HG03095 (cell line): ENCODE data around the gene RAI1.

ENCODE experiments used
- ATAC-seq: cut with Tn5 transposase; IDR thresholded peaks from one replicate; pipeline ENCODE4 v1.9.1; 2021; ENCODE audit warnings: moderate library complexity; ENCODE audit not compliant: unreplicated experiment

Gene RAI1

DNA sequence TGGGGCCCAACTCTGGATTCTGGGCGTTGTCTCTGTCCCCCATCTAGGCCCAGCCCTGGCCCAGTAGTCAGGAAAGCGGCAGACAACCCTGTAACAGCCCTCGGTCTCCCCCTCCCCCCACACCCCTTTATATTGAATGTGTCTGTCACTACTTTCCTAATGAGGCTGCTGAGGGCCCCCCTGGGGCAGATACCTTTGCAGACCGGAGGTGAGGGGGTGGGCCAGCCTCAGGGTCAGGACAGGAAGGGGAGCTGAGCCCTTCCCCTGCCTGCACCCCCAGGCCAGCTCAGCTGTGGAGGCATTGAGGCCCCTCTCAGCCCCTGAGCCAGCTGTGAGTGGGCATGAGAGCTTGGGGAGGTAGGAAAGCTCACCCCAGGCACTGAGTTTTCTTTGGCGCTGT, 17.1 kb downstream of the RAI1 start:
- no peak for ATAC-seq

DNA sequence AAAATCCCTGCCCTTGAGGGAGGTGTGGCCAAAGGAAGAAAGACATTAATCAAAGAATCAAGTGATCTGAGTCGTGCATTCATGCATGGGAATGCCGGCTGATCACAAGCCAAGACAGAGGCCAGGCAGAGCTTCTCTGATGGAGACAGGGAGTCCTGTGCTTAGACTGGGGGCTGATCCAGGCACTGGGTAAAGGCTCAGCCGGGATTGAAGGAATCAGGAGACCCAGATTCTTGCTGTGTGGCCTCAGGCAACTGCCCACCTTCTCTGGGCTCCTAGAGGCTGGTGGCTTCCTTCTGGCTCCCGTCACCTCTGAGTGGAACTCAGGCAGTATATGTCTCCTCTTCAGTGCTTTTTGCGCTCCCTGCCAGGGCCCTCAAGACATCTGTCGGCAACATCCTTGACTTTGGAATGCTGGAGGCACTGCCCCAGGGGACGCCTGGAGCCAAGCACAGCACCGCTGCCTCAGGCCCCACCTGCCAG, 17.7 kb downstream of the RAI1 start:
- no peak for ATAC-seq

DNA sequence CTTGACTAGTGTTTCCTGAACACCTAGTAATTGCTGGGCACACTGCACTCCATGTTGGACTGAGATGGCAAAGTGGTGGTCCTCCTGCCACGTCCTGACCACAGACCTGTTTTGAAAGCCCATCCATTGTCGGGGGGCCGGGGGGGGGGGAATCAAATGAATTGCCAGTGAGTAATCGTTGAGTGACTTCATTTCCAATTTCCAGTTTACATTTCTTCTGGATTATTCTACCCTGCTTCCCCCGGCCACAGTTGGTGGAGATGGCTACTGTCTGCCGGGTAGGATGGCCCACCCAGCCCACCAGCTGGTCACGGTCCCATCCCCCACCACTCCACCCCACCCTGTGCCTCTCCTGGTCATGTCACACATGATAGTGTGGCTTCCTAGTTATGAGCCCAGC, 18.2 kb downstream of the RAI1 start:
- ATAC-seq, result no peak

DNA sequence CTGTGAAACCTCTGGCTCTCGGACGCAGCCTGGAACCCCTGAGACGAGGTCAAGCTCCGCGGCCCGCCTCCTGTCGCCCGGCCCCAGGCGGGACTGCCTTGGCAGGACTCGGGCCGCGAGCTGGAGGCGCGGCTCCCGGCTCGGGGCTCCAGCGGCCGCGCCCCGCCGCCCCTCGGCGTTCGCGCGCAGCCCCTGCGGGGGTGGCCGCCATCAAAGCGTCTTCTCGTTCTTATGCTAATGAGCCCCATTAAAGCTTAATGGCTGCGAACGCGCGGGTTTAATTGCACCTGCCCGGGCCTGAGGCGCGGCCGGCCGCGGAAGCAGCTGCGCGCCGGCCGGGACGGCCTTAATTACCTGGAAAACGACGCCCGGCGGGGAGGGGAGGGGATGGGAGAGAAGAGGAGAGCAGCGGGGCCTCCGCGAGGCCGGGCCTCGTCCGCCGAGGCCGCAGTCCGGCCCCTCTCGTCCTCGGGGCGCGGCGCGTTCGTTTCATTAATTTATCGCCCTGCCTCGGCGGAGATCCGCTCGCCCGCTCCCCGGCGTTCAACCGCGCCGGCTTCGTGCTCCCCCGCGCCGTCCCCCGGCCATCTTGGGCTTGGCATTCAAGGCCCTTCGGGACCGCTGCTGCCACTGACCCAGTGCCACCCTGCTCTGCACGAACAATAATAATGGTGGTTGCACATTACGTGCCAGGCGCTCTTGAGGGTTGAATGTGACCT, 19.2 kb downstream of the RAI1 start:
- ATAC-seq, result no peak

DNA sequence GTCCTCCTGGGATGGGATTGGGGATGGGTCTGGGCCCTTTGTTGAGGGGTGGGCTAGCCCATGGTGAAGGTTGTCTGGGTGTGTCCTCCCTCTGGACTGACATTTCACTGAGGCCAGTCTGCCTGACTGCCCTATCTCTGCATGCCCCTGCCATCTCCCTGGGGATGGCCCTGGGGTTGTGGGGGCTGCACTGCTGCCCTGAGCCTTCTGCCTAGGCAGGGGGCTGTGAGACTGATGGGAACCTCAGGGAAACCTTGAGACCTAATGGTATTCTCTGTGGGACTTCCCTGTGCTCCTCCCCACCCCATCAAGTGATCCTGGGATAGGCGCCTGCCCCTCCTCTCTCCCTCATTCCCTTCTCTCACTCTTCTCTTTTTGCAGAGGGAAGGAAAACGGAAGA, 19.9 kb downstream of the RAI1 start:
- ATAC-seq, result no peak

DNA sequence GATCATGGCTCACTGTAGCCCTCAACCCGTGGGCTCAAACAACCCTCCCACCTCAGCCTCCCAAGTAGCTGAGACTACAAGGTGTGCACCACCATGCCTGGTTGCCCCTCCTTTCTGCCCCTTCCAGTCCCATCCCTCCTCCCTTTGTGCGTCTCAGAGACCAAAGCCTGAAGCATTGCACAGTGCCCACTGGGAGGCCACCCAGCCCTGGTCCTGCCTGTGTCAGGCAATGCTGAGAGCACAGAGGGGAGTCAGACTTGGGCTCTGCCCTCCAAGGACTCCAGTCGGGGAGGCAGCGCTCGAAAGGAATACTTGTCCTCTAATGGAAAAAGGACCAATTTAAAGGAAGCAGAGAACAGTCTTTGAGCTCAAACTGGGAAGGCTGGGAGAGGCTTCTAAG, 20.4 kb downstream of the RAI1 start:
- ATAC-seq, result no peak

DNA sequence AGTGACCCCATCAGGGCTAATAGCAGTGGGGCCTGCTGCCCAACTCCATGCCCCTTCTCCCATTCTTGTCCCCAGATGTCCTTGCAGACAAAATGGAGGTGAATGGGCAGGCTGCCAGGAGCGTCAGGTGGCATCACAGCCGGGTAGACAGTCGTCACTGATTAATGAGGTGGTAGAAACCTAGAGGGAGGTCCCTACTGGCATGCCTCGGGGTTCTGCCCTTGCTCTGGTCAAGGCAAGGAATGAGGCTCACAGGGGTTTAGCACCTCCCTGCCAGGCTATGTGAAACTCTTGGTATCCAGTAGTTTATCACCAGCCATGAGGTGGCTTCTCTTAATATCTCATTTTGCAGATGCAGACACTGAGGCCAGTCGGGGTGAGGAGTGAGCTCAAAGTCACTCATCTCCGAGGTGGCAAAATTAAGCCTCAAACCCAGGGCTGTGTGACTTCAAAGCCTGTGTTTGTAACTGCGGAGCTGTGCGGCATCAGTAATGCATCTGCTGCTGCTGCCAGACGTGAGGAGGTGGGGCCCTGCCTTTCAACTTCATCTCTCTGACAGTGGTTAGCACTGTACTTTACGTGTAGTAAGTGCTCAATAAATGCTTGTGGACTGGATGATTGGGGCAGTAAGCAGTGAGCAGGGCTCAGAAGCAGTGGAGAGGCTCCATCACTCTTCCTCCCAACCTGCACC, 21.3 kb downstream of the RAI1 start:
- no peak for ATAC-seq

DNA sequence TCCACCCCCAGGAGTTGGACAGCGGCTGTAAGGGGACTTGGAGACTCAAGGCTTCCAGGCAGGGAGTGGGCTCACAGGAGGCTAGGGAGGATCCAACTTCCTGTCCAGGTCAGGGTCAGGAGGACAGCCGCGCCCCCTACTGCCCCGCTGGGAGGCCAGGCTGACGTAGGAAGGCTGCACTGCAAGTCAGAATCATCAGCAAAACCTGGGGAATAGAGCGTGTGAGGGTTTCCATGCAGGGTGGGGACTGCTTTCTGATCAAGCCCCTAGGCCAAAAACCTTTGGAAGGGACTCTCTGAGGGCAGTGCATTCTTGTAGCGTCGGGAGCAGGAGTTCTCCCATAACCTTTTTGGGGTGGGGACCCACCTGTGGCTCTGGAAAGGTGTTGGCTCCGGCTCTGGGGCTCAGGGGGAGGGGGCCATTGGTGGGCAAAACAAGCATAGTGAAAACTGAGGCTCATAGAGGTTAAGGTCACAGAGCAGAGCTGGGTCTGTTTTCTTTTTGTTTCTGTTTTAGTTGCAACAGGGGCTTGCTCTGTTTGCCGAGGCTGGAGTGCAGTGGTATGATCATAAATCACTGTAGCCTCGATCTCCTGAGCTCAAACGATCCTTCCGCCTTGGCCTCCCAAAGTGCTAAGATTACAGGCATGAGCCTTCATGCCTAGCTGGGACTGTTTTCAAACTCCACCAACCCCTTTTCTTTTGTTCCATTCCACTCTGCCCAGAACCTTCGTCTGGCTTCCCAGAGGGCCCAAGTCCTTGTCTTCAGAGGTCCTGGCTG, 22.1 kb downstream of the RAI1 start:
- no peak for ATAC-seq

DNA sequence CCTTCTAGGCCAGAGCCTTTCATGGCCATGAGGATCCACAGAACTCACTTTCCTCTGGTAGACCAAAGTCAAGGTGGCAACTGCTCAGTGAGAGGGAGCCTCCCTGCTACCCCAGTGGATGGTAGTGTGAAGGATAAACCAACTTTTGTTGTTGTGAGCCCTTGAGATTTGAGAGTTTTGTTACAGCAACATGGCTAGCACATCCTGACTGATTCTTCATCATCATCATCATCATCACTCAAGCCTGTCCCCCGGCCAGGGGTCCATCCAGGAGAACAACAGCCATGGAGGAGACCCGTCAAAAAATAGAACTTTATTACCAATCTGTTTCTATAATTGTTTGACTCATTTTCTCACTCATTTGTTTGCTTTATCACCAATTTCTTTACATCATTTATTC, 23.7 kb downstream of the RAI1 start:
- ATAC-seq, result no peak

DNA sequence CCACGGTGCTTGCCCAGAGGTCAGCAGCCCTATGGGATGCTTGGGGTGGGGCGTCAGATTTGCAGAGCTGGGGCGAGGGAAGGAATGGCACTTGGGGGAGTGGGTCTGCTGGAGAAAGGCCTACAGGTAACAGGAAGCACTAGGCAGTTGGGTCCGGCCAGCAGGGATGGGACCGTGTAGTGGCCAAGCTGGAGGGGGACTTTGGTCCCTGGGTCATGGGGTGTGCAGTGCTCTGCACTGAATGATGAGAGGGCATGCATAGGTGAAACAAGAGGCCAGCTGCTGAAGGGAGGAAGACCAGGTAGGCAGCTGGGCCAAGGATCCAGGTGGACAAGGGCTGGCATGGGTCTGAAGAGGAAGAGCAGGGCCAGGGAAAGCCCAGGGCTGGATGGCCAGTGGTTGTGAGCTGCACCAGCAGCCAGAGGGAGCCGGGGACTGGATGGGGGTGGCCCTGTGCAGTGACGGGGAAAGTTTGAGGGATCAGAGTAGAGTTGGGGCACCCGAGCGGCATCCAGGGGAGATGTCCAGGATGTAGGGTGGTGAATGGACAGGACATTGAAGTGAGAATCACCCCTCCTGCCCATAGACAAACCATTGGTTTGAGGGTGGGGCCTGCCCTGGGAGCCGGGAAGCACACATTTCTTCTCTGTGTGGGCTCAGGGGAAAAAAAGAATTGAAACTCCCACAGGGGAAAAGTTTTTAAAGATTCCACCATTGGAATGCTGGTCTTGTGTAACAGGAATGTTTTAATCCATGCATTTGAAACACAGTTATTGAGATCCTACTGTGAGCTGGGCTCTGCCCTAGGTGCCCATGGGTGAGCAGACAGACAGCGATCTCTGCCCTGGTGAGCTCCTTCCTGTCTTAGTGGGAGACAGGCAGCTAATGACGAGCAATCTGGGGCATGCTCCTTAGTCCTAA, 25.1 kb downstream of the RAI1 start:
- ATAC-seq, result no peak

DNA sequence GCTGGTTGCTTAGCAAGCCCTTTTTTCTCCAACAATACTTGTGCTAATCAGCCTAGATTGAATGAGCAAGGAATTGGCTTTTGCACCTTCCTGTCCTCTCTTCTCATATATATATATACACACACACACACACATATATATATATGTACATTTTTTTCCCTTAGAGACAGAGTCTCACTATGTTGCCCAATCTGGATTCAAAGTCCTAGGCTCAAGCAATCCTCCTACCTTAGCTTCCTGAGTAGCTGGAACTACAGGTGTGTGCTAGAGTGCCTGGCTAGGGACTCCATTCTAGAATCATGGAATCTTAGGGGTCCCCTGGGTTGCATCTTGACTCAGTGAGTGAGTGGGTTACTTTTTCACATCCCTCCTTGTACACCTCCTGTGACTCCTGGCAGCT, 27.0 kb downstream of the RAI1 start:
- ATAC-seq, result no peak

DNA sequence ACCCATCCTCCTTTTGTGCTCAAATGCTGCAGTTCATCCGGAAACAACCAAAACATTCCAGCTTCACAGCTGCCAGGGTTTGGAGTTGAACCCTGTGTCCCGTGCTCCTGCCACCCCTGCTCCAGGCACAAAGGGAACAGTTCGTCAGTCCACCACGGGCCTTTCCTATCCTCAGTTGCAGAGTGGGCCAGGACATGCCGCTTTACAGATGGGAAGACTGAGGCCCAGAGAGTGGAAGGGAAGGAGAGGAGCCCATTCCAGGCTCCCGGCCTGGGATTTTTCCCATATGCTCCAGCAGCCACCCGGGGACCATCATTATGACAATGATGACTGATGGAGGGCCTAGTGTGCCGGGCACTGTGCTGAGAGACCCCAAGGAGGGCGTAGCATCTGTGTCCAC, 27.6 kb downstream of the RAI1 start:
- ATAC-seq, result no peak

DNA sequence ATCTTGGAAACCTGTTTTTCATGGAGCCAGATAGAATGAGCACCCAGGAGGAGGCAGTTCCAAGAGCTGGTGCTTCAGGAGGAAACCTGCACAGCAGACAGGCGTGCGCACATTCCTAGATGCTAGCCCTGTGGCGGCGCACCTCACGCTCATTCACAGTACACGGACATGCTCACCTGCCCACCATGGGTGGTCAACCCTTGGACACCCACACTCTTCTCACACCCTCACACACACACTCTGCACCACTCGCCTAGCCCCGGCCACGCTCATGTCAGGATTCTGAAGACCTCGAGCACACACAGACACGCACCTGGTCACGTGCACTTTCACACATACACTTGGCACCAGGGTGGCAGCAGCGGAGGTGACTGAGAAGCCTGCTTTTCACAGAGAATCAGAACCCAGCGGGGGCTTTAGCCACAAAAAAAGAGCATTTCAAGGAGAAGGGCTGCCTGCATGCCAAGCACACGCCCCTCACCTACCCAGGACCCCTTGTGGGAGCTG, 28.6 kb downstream of the RAI1 start:
- no peak for ATAC-seq

DNA sequence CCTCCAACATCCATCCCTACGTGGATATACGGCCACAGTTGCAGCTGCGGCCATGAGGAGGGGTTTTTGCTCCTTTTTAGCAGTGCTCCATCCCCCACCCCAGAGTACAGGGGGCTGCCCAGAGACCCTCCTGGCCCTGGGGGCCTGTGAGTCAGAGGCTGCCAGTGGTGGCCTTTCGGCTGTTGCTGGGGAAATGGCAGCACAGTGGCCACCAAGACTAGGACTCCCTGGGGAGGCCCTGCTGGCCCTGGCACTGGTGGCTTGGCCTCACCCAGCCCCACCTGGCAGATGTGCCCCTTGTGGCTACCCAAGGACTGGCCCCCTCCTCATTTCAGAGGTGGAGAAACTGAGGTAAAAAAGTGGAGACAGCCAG, 29.1 kb downstream of the RAI1 start:
- ATAC-seq, result no peak

DNA sequence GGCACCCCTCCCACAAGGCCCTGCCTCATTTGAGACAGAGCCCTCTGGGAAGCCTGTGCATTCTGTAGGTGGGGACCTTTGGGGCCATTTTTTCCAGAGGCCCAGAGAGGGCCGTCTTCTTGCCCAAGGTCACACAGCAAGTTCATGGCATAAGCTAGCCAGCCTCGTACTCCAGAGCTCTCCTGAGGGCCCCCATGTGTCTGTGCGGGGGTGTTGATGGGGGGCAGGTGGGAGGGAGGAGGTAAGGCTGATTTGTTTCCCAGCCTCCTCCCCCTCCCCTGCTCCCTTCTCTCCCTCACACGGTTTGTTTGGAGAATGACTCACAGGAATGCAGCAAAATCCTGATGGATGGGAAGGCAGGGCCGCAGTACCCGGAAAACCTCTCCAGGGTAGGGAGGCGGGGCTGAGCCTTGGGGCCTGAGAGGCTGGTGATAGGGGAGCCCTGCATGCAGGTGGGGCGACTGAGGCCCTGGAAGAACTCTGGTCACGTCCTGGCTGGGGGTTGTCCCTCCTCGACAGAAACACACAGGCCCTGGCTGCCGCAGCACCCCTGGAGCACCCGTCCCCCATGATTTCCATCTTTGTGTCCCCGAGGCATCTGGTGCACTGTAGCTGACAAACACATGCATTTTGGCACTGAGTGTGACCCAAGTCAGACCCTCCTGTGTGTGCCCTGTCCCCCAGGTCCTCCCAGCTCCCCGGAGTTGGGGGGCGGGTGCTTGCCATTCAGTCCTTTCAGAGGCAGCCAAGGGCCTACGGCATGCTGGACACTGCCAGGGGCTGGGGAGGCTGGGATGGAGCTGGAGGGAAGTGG, 29.7 kb downstream of the RAI1 start:
- ATAC-seq, result no peak

DNA sequence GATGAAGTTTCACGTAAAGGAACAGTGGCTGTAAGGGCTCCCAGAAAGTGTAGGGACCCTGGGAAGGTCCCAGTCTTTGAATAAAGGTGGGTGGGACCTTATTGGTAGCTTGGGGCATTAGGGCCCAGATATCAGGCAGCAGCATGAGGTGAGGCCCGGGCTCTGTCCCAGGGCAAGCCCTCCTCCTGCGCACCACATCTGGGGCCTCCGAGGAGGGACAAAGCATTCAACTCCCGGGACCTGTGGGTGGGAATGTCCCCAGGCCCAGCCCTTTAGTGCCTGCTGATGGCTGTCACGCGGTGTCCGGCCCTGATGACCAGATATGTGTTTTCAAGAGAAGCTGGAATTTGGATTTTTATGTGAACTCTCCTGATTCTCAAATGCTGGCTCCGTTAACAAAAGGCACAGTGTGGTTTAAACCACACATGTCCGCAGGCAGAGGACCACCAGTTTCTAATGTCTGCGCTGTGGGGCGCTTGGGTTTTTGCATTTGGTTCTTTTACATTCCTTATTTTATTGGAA, 30.4 kb downstream of the RAI1 start:
- ATAC-seq, result no peak

DNA sequence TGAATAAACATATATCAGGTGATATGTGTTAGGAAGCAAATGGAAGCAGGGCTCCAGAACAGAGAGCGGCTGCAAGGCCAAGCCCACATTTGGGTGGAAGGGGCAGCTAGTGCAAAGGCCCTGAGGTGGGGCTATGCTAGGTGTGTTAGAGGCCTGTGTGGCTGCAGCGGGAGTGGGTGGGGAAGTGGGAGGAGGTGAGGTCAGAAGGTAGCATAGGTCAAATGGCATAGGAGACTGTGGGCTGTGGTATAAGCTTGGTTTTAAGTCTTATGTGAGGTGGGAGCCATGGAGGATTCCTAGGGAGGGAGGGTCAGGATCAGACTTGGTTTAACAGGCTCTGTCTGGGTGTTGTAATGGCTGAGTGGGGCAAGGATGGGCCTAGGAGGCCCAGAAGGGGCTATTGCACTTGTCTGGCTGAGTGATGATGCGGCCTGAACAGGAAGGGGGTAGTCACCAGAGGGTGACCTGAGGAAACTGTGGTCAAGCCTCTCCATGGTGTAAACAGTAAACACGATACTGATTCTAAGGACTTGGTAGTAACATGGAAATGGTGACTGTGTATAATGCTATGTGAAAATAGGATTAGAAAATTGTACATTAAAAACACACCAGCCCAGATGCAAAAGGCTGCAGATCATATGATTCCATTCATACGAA, 31.1 kb downstream of the RAI1 start:
- peak; percentile 80 for ATAC-seq

DNA sequence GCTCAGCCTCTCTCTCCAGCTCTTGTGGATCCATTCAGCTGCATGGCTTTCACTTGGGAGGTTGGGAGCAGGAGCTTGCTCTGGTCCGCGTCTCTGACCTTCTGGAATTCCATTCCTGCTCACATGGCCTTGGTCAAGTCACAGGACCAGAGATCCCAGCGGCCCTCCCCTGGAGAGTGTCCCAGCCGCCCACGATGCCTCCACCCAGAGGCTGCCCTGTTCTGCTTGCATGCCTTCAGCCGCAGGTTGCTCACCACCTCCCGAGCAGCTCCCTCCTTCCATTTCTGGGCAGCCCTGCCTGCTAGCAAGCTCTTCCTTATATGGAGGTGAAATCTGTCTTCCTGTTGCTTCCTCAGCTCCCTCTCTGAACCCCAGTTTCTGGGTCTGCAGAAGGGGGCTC, 32.6 kb downstream of the RAI1 start:
- no peak for ATAC-seq

DNA sequence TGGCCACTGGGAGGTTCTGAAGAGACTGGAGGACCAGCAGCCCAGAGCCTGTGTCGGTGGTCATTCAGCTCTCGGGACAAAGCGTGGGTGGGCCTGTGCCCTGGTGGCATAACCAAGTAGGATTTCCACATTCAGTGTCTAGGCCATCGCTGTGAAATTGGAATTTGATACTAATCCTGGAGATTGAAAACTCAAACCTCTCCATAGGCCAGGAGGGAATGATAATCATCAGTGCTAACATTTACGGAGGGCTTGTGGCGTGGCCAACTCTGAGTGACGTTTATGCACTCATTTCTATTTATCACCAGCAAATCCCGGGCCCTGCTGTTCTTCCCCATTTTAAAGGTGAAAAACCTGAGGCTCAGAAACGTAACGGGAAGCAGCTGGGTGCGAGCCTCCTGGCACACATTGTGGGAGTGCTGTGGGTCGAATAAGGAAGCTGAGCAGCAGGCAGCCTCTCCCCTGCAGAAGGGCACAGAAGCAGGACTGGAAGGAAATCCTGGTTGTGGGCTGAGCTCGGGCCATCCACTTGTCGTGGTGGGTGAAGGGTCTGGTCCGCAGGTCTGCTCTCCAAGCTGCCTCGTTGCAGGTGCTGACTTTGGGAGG, 33.1 kb downstream of the RAI1 start:
- no peak for ATAC-seq
